Mucosa of descending colon (tissue), 3 donors: ENCODE data around the gene CNTLN. TPM values are rescaled to one million over a fixed set of nuclear protein-coding genes. Genes with fewer than 3 reads are reported as not detected.

Experiments used
- ATAC-seq: fragments of 200-7000 bp; cut with Tn5 transposase; one replicate; pipeline ENCODE4 v1.9.1; 2020; ENCODE audit warnings: mild to moderate bottlenecking, moderate library complexity
- DNase-seq, 3 donors: peaks; one replicate each; pipeline ENCODE4 v3.0.0-alpha.2; 2020
- H3K36me3 ChIP-seq: fragments of 200-600 bp; one replicate; pipeline ENCODE4 v1.8.0; 2021; ENCODE audit warnings: low read depth, mild to moderate bottlenecking
- H3K4me1 ChIP-seq: fragments of 200-600 bp; one replicate; pipeline ENCODE4 v1.8.0; 2021; ENCODE audit warnings: low read depth, mild to moderate bottlenecking
- H3K4me3 ChIP-seq: fragments of 200-600 bp; one replicate; pipeline ENCODE4 v1.8.0; 2021; ENCODE audit warnings: mild to moderate bottlenecking
- H3K9me3 ChIP-seq: fragments of 200-600 bp; one replicate; pipeline ENCODE4 v1.8.0; 2021; ENCODE audit warnings: mild to moderate bottlenecking
- CTCF ChIP-seq: fragments of 200-600 bp; IDR thresholded peaks from one replicate; pipeline ENCODE4 v1.8.0; 2022; ENCODE audit warnings: antibody characterized with exemption, mild to moderate bottlenecking
- intact Hi-C, 2 donors: fragments of 100-400 bp; cut with DNase I in 1 of 2; cut with micrococcal nuclease in 1 of 2; formaldehyde crosslinking; loops; one replicate each; pipeline versions ENCODE4 v1.11.0 to v1.11.1; 2022; cut with DNase I, micrococcal nuclease
- long read RNA-seq, 2 donors: library from polyadenylated mRNA; unstranded; transcript quantifications; one replicate each; pipeline ENCODE4 v2.0.0, GENCODE V29; 2019 to 2021
- total RNA-seq, 3 donors: library from RNA; stranded (reverse); fragmentation: NEBNext Ultra II Directional in 2 of 3; extraction: Animal tissue kit (Norgen Biotek cat#: 25700) in 2 of 3; gene quantifications; one replicate each; pipeline versions ENCODE4 v1.2.1 to v1.2.4, GENCODE V29; 2021 to 2023
- donor health status: DM: no; HTN: no; CAD: no; lungs with moderate emphysema.
- donor health status: DM: no; HTN: no; CAD: no.
- donor health status: DM: no; HTN: yes; CAD: no.

The CNTLN gene
- total RNA-seq = 1 to 10 TPM; 1.5 to 9.8 (median 4.1) TPM
- long read RNA-seq, donor 1, full-length matches to known transcripts = 2 of 4 reads
- long read RNA-seq, donor 1, partial matches to known transcripts = 0 of 4 reads
- long read RNA-seq, donor 1, other reads (novel, unspliced or antisense) = 2 of 4 reads
- long read RNA-seq, donor 2, partial matches to known transcripts = 5 of 9 reads
- long read RNA-seq, donor 2, other reads (novel, unspliced or antisense) = 3 of 9 reads

GRCh38 chr9:17134396-17135294 is at the start of gene CNTLN:
Gene CNTLN (plus strand): TSS chr9:17135040. CDS start chr9:17135066, 26 bp downstream.
- peak; percentile 98 for ATAC-seq
- Histone ChIP-seq H3K9me3 (no peaks in the 10 kb centered on the region), H3K4me3 (peak within 1 kb of the TSS; percentile 46), H3K36me3 (no peaks in the 10 kb centered on the region), H3K4me1 (peaks cover 6% of the 10 kb centered on the region)
- no peak for TF ChIP-seq CTCF
- DNase-seq = peak; percentile 89 to 95 (median 90)
- intact Hi-C loops = no loop called here

GRCh38 chr9:17088566-17088965 is 46.3 kb upstream of the CNTLN start:
- no peak for ATAC-seq

GRCh38 chr9:17090041-17090440 is 44.8 kb upstream of the CNTLN start:
- DNase-seq = no peak
- no peak for ATAC-seq
- no peak for TF ChIP-seq CTCF
- H3K4me1 ChIP-seq = no peaks in the 10 kb centered on the region
- no peaks in the 10 kb centered on the region for H3K36me3 ChIP-seq
- intact Hi-C loops = no loop called here
- no peak overlapping the region for H3K4me3 ChIP-seq
- H3K9me3 ChIP-seq = no peaks in the 10 kb centered on the region

More at GRCh38 chr9:17088566-17088965, 46.3 kb upstream of the CNTLN start:
- H3K9me3 ChIP-seq = no peaks in the 10 kb centered on the region
- no peak for DNase-seq
- H3K4me3 ChIP-seq = no peak overlapping the region
- no peaks in the 10 kb centered on the region for H3K36me3 ChIP-seq
- no peak for TF ChIP-seq CTCF
- no peaks in the 10 kb centered on the region for H3K4me1 ChIP-seq
- intact Hi-C loops = no loop called here

GRCh38 chr9:17116400-17116837 is 18.4 kb upstream of the CNTLN start:
- intact Hi-C loops = no loop called here
- DNase-seq = no peak
- no peak for TF ChIP-seq CTCF
- no peaks in the 10 kb centered on the region for H3K9me3 ChIP-seq
- H3K4me3 ChIP-seq = no peak overlapping the region
- no peaks in the 10 kb centered on the region for H3K36me3 ChIP-seq
- no peaks in the 10 kb centered on the region for H3K4me1 ChIP-seq
- no peak for ATAC-seq

- intact Hi-C loops = no loop called here
- H3K4me1 ChIP-seq = no peaks in the 10 kb centered on the region
- no peaks in the 10 kb centered on the region for H3K9me3 ChIP-seq
- no peak for DNase-seq
- no peak for ATAC-seq
- no peaks in the 10 kb centered on the region for H3K36me3 ChIP-seq
- H3K4me3 ChIP-seq = no peak overlapping the region
- TF ChIP-seq CTCF = no peak
Observed at GRCh38 chr9:17117372-17117771, 17.5 kb upstream of the CNTLN start.
